Femur (tissue), 1 donor: ENCODE results near the gene ZNF479.
"Not testable (repeated sequence)": the region's sequence is repeated elsewhere in the genome, so short reads cannot be mapped to it uniquely, and the experiment has no call there.

ENCODE experiments used
- DNase-seq: peaks from one replicate; pipeline ENCODE4 v3.0.0-alpha.2; 2017

The ZNF479 gene

DNA sequence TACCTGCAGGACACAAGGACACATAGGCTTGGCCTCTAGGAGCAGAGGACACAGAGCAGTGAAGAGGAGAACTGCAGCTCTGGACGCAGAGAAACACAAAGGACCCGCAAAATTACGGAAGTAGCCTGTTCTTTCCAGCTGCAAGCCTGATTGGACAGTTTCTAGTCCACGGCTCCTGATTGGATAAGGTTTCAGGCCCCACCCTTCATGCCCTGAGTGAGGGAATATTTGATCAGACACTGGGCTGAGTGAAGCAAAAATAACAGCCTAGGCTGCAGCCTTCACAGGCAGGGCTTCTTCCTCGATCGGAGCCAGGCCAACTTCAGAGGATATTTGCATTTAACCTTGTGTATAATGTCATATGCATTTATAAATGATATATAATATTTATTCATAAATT is at the start of gene ZNF479:
Gene ZNF479 (minus strand): TSS at position 101 of the 400 bp plus-strand sequence. CDS start 112 bp downstream, outside the sequence.
- DNase-seq = not testable (repeated sequence)

GRCh38 chr7:57182031-57182430 is 49.8 kb upstream of the ZNF479 start:
- no peak for DNase-seq

DNA sequence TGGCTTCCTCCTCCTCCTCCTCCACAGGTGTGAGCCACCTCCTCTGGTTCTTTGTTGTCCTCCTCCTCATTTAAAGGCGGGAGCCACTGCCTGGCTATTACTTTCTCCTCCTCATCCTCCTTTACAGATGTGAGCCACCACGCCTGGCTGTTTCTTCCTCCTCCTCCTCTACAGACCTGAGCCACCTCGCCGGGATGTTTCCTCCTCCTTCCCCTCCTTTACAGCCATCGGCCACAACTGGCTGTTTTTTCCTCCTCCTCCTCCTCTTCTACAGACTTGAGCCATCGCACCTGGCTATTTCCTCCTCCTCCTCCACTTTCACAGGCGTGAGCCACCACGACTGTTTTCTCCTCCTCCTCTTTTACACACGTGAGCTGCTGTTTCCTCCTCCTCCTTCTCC is 49.0 kb upstream of the ZNF479 start:
- DNase-seq = no peak

DNA sequence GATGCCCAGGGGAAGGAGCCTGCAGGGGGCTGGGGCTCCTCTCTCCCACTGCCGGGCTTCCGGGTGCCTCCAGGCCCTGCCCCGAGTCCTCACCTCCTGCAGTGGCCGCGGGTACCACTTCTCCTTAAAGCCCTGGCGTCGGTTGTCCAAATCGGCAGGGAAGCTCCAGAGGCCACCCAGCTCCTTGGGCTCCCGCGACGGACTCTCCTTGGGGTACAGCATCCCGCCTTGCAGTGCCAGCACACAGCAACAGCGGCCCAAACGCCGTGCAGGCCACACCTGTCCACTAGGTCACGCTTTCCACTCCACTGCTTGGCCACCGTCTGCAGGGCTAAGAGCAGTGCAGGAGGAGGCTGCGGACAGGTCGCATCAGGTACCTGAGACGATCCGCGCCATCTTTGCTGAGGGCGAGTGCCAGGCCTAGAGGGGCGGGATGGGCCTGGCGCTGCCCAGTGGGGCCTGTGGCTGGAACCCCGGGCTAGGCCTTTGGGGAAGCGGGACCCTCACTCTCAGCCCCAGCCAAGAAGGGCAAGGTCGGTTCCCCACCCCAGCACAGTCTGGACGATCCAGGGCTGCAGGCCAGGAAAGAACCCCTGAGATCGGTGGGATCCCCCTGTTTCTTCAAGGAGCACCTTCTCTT is 47.7 kb upstream of the ZNF479 start:
- no peak for DNase-seq

GRCh38 chr7:57178768-57179139 is 46.5 kb upstream of the ZNF479 start:
- no peak for DNase-seq

DNA sequence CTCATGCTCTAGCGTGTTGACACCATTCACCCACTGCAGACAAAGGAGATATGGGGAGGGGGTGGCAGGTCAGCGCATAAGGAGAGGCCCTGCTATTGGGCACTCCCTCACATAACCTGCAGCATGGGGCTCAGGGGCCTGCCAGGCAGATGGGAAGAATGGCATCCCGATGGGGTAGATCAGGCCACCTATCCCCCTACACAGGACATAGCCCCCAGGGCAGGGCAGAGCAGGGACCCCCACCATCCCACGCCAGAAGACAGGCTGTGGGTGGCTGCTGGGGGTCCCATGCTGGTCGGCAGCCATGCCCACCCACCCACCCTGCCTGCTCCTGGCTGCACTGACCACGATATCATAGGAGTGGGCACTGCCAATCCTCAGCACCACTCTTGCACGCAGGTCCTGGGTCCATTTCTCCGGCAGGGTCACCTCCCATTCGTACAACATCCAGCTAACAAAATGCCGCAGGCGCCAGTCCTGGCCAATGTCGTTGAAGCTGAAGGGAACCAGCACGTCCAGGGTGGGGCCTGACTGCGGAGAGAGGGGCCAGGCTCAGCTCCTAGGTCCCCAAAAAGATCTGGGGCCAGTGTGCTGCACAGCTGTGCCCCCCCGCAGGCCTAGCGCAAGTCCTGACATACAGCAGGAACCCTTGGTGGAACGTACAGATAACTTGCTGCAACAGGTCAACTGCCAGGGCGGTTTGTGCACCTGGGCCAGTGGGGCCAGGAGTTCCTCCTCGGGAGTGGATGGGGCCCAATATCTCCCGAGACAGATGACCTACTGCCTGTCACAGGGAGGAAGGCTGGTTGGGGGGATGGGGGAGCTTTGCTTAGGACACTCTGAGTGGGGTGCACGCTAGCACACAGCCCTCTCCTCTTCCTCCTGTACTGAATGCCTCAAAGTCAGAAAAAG is 45.9 kb upstream of the ZNF479 start:
- DNase-seq = no peak

DNA sequence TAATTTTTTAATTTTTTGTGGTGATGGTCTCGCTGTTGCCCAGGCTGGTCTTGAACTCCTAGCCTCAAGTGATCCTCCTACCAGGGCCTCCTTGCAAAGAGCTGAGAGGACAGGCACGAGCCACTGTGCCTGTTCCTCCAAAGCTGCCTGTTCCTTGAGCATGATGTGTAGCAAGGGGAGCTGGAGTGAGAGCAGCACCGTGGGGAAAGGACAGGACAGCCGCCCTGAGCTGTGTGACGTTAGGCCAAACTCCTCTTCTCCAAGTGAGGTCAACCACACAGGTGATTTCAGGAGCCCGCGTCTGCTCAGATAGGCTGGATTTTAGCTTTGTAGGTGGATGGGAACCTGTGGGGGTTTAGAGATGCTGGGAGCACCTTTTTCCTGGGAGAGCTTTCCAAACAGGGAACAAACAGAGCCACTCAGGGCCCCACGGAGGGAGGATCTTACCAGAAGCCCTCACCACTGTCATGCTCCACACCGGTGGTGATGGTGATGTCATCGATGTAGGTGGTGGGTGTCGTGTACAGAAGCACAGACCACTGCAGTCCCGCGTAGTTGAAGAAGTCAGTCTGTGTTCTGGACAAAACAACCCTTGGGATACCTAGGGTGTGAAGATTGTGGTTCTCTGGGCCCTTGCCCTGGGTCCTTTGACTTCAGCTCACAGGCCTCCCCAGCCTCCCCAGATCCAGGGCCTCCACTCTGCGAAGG is 44.8 kb upstream of the ZNF479 start:
- DNase-seq = no peak

DNA sequence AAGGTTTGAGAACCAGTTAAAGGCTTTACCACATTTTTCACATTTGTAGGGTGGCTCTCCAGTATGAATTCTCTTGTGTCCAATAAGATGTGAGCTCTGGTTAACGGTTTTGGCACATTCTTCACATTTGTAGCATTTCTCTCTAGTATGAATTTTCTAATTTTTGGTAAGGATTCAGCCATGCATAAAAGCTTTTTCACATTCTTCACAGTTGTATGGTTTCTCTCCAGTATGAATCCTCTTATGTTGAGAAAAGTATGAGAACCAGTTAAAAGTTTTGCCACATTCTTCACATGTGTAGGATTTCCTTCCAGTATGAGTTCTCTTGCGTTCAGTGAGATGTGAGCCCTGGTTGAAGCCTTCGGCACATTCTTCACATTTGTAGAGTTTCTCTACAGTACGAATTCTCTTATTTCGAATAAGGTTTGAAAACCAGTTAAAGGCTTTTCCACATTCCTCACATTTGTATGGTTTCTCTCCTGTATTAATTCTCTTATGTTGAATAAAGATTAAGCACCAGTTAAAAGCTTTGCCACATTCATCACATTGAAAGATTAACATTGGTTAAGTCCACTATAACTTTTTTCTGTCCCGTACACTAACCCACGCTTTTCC is 33.2 kb upstream of the ZNF479 start:
- DNase-seq = no peak

GRCh38 chr7:57120123-57120784 is 12.0 kb downstream of the ZNF479 start:
- not testable (repeated sequence) for DNase-seq
